ENCODE results near the gene CALCB. TPM values are rescaled to one million over a fixed set of nuclear protein-coding genes. Genes with fewer than 3 reads are reported as not detected.

The CALCB gene
- total RNA-seq, 6 donors from 2014 or later, result 1.0 TPM; not detected in 5

- H3K9me3 ChIP-seq, result no peaks in the 10 kb centered on the region
- H3K36me3 ChIP-seq, result no peaks in the 10 kb centered on the region
- H3K27ac ChIP-seq, result no peak overlapping the region
- ATAC-seq (ENCODE audit: low FRiP score in 2 of 2) (no peak), DNase-seq (no peak)
- H3K27me3 ChIP-seq, result no peaks in the 10 kb centered on the region
- no peak overlapping the region for H3K4me3 ChIP-seq
- TF ChIP-seq, protein P1, sequence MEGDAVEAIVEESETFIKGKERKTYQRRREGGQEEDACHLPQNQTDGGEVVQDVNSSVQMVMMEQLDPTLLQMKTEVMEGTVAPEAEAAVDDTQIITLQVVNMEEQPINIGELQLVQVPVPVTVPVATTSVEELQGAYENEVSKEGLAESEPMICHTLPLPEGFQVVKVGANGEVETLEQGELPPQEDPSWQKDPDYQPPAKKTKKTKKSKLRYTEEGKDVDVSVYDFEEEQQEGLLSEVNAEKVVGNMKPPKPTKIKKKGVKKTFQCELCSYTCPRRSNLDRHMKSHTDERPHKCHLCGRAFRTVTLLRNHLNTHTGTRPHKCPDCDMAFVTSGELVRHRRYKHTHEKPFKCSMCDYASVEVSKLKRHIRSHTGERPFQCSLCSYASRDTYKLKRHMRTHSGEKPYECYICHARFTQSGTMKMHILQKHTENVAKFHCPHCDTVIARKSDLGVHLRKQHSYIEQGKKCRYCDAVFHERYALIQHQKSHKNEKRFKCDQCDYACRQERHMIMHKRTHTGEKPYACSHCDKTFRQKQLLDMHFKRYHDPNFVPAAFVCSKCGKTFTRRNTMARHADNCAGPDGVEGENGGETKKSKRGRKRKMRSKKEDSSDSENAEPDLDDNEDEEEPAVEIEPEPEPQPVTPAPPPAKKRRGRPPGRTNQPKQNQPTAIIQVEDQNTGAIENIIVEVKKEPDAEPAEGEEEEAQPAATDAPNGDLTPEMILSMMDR (IDR thresholded peaks at IDR 0.05), result no peak
- no peak for TF ChIP-seq POLR2A (IDR thresholded peaks at IDR 0.05)
- TF ChIP-seq POLR2AphosphoS5 (IDR thresholded peaks at IDR 0.05), result no peak
- no peaks in the 10 kb centered on the region for H3K4me1 ChIP-seq
Measured at GRCh38 chr11:15048616-15049015, 24.8 kb upstream of the CALCB start.

GRCh38 chr11:15053191-15053685 lies 20.2 kb upstream of the CALCB start:
- TF ChIP-seq EP300 (IDR thresholded peaks at IDR 0.05), result no peak
- TF ChIP-seq POLR2A (IDR thresholded peaks at IDR 0.05), result no peak
- TF ChIP-seq, protein P1 (IDR thresholded peaks at IDR 0.05), result no peak
- no peak for TF ChIP-seq POLR2AphosphoS5 (IDR thresholded peaks at IDR 0.05)
- 85 to 100% methylated on average over 1 of the region's 1 CpG for WGBS, 2 donors
- no peaks in the 10 kb centered on the region for H3K9me3 ChIP-seq
- H3K36me3 ChIP-seq, result no peaks in the 10 kb centered on the region
- DNase-seq (no peak), ATAC-seq (ENCODE audit: low FRiP score in 2 of 2) (no peak)
- no peaks in the 10 kb centered on the region for H3K4me1 ChIP-seq
- no peaks in the 10 kb centered on the region for H3K27me3 ChIP-seq
- no peak overlapping the region for H3K4me3 ChIP-seq
- H3K27ac ChIP-seq, result no peak overlapping the region

- DNase-seq (no peak), ATAC-seq (ENCODE audit: low FRiP score in 2 of 2) (no peak)
- no peak for TF ChIP-seq EP300 (IDR thresholded peaks at IDR 0.05)
- Histone ChIP-seq H3K27me3 (no peaks in the 10 kb centered on the region), H3K4me1 (no peaks in the 10 kb centered on the region), H3K4me3 (no peak overlapping the region), H3K27ac (no peak overlapping the region), H3K36me3 (no peaks in the 10 kb centered on the region), H3K9me3 (no peaks in the 10 kb centered on the region)
- 77 to 81% methylated on average over 3 of the region's 3 CpGs for WGBS, 2 donors
Measured at GRCh38 chr11:15055620-15056356, 17.6 kb upstream of the CALCB start.

- Histone ChIP-seq H3K27ac (no peak overlapping the region), H3K27me3 (no peaks in the 10 kb centered on the region), H3K9me3 (no peaks in the 10 kb centered on the region), H3K4me1 (no peaks in the 10 kb centered on the region), H3K4me3 (no peak overlapping the region), H3K36me3 (no peaks in the 10 kb centered on the region)
- TF ChIP-seq, protein P1 (IDR thresholded peaks at IDR 0.05), result no peak
- TF ChIP-seq POLR2A (IDR thresholded peaks at IDR 0.05), result no peak
- no peak for ATAC-seq (ENCODE audit: low FRiP score in 2 of 2)
- DNase-seq, result no peak
- WGBS, 2 donors, result 71 to 80% methylated on average over 1 of the region's 1 CpG
Measured at GRCh38 chr11:15057329-15057728, 16.1 kb upstream of the CALCB start.

DNA sequence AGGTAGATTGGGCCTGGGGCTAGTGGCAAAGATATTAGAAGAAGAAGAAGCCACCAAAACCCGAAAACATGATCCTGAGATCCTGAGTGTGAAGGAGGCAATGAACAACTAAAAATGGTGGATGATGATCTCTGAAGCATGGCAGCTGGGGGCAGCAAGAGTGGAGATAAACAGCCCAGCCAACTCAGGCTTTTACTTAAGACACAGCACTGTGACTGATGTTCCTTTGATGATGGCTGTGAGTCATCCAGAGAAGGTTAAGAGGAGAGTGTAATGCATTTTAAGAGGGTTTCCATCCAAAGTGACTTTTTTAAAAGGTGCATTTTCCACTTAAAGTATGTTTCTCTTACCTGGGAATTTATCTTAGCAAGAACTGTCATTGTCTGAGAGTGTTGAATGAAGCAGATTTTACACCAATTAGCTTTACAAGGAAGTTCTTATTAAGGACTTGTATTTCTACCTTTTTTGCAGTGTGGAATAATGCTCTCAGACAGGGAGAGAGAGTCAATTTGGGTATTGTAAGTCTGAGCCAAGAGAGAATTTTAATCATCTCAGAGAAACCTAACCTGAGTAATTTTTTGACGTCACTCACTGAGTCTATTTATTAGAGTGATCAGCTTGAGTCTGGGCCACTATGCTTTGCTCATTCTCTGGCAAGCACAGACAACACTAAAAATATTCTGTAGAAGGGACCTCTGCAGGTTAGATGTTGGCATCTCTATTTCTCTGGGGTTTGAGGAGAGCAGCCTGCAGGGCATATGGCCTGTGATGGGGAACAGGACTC lies 14.1 kb upstream of the CALCB start:
- TF ChIP-seq POLR2A (IDR thresholded peaks at IDR 0.05) (no peak), POLR2AphosphoS5 (IDR thresholded peaks at IDR 0.05) (no peak), EP300 (IDR thresholded peaks at IDR 0.05) (no peak)
- Histone ChIP-seq H3K4me3 (no peak overlapping the region), H3K27me3 (no peaks in the 10 kb centered on the region), H3K36me3 (no peaks in the 10 kb centered on the region), H3K27ac (no peak overlapping the region), H3K4me1 (no peaks in the 10 kb centered on the region), H3K9me3 (no peaks in the 10 kb centered on the region)
- no peak for DNase-seq
- no peak for ATAC-seq (ENCODE audit: low FRiP score in 2 of 2)
- WGBS, 2 donors, result 86 to 96% methylated on average over 2 of the region's 2 CpGs

Data from upper lobe of left lung (tissue), 6 donors.